ENCODE measurements around the gene MYBPHL.

Gene MYBPHL

DNA sequence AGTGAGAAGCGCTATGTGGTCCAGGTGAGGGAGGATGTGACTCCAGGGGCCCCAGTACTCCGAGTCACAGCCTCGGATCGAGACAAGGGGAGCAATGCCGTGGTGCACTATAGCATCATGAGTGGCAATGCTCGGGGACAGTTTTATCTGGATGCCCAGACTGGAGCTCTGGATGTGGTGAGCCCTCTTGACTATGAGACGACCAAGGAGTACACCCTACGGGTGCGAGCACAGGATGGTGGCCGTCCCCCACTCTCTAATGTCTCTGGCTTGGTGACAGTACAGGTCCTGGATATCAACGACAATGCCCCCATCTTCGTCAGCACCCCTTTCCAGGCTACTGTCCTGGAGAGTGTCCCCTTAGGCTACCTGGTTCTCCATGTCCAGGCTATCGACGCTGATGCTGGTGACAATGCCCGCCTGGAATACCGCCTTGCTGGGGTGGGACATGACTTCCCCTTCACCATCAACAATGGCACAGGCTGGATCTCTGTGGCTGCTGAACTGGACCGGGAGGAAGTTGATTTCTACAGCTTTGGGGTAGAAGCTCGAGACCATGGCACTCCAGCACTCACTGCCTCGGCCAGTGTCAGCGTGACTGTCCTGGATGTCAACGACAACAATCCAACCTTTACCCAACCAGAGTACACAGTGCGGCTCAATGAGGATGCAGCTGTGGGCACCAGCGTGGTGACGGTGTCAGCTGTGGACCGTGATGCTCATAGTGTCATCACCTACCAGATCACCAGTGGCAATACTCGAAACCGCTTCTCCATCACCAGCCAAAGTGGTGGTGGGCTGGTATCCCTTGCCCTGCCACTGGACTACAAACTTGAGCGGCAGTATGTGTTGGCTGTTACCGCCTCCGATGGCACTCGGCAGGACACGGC lies 55.3 kb downstream of the MYBPHL start:
- FAIRE-seq = no peak

- FAIRE-seq = no peak
Observed at GRCh38 chr1:109250454-109251276, 56.1 kb downstream of the MYBPHL start.

- FAIRE-seq = no peak
Observed at GRCh38 chr1:109249654-109250401, 57.0 kb downstream of the MYBPHL start.

DNA sequence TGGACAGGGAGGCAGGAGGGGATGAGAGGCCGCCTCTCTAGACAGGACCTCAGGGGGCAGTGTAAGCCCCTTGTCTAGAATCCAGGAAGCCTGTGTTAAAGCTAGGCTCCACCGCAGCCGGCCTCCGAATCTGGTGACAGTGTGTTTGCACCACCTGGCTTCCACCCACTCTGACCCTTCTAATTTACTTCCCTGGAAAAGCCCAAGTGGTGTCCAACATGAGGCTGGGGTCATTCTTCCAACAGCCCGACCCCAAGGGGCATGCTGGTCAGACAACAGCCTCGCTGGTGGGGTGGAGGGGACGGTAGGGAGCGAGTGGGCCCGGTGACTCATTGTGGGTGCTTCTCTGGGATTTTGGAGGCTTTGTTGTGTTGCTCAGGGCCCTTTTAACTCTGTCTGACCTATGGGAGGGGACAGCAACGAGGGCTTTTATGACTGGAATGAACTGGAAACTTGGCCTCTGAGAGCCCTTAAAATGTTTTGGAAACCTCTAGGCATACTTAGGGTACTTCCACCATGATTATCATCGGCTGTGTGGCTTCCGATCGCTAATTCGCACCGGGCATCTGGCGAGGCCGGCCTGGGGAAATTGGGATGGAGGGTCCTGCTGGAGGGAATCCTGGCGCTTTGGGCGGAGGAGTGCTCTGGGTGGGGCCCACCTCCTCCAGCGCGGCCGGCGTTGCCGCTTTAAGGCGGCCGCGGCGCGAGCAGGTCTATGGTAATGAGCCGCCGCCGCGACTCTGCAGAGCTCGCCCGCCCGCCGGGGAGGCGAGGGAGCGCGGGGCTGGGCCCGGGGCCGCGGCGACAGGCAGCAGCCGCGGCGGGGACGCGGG lies 57.8 kb downstream of the MYBPHL start, which contains the start of gene CELSR2:
TSS of gene CELSR2 (plus strand) at position 743 of the 833 bp plus-strand sequence. CDS start 541 bp downstream, outside the sequence.
- no peak for FAIRE-seq

- no peak for FAIRE-seq
Observed at GRCh38 chr1:109248444-109248796, 58.4 kb downstream of the MYBPHL start.

GRCh38 chr1:109247401-109248365 lies 59.1 kb downstream of the MYBPHL start:
- FAIRE-seq = no peak

GRCh38 chr1:109246141-109246551 lies 60.7 kb downstream of the MYBPHL start:
- FAIRE-seq = no peak

- no peak for FAIRE-seq
Observed at GRCh38 chr1:109243860-109244552, 62.8 kb downstream of the MYBPHL start.

GRCh38 chr1:109243221-109243620 lies 63.6 kb downstream of the MYBPHL start:
- FAIRE-seq = no peak

GRCh38 chr1:109242387-109242786 lies 64.4 kb downstream of the MYBPHL start:
- FAIRE-seq = no peak

All from G401.6 (cell line).